ENCODE data around the gene MTHFSD.

MTHFSD gene

DNA sequence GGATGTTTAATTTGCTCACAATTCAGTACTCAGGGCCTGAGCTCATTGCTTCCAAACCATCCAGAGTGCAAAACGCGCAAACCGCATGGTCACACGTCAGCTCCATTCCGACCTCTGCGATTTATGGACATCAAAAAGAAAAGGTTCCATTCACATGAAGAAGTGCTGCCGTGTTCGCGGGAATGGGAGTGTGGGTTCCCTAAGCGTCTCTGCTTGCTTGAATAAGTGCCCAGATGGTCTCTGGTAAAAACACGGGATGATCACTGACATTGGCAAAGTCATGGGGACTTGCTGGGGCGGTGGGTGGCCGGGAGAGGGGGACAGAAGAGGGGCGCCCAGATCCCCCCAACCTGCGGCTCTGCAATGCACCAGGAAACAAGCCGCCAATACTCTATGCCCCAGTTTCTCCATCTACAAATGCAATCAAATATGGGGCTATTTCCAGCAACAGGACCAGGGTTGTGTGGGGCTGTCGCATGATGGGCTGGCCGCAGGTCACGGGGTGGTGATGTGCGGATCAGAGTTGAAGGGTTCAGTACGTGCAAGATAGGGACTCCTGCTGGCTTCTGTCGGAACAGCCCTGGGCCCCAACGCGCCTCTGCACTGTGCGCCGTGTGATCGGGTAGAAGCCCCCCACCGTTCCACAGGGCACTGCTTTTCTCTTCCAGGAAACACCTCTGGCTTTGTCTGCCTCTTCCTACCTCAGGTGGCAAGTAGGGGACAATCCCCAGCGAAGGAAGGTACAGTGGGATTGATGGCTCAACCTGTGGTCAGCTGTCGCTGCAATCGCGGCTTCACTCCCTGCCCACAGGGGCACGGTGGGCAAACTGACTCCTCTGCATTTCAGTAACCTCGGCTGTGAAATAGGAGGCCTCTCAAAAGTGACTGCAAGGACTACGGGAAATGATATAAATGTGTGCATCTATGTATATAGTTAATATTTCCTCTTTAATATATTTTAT lies 33.5 kb downstream of the MTHFSD start:
- Histone ChIP-seq H3K9ac (ENCODE audit: low read depth, low read length) (no peak overlapping the region), H3K4me1 (ENCODE audit: insufficient read depth, low read length) (peaks cover 5% of the 10 kb centered on the region; the same call in 1 of the 2 replicates), H3K4me3 (ENCODE audit: low read depth in 1 of 2, low read length in 2 of 2) (no peak overlapping the region), H3K9me3 (ENCODE audit: insufficient read depth, low read length, severe bottlenecking) (no peaks in the 10 kb centered on the region), H4K20me1 (ENCODE audit: insufficient read depth, low read length) (peaks cover 9% of the 10 kb centered on the region), H3K4me2 (ENCODE audit: insufficient read depth, low read length) (no peak overlapping the region), H2AFZ (ENCODE audit: low read depth, low read length) (no peak overlapping the region), H3K79me2 (ENCODE audit: insufficient read depth, low read length) (no peaks in the 10 kb centered on the region), H3K36me3 (ENCODE audit: insufficient read depth, low read length) (no peaks in the 10 kb centered on the region), H3K27me3 (ENCODE audit: insufficient read depth, low read length, poor library complexity) (no peaks in the 10 kb centered on the region), H3K27ac (ENCODE audit: low read length) (no peak overlapping the region)
- DNase-seq (no peak), ATAC-seq (ENCODE audit: insufficient read depth, low read depth) (no peak)
- TF ChIP-seq, protein P1, sequence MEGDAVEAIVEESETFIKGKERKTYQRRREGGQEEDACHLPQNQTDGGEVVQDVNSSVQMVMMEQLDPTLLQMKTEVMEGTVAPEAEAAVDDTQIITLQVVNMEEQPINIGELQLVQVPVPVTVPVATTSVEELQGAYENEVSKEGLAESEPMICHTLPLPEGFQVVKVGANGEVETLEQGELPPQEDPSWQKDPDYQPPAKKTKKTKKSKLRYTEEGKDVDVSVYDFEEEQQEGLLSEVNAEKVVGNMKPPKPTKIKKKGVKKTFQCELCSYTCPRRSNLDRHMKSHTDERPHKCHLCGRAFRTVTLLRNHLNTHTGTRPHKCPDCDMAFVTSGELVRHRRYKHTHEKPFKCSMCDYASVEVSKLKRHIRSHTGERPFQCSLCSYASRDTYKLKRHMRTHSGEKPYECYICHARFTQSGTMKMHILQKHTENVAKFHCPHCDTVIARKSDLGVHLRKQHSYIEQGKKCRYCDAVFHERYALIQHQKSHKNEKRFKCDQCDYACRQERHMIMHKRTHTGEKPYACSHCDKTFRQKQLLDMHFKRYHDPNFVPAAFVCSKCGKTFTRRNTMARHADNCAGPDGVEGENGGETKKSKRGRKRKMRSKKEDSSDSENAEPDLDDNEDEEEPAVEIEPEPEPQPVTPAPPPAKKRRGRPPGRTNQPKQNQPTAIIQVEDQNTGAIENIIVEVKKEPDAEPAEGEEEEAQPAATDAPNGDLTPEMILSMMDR (IDR thresholded peaks at IDR 0.05; ENCODE audit: borderline replicate concordance, extremely low read depth, low read length, poor library complexity, severe bottlenecking): no peak
- no peak for TF ChIP-seq EZH2 (IDR thresholded peaks at IDR 0.05; ENCODE audit: borderline replicate concordance, low read depth, low read length, severe bottlenecking)

DNA sequence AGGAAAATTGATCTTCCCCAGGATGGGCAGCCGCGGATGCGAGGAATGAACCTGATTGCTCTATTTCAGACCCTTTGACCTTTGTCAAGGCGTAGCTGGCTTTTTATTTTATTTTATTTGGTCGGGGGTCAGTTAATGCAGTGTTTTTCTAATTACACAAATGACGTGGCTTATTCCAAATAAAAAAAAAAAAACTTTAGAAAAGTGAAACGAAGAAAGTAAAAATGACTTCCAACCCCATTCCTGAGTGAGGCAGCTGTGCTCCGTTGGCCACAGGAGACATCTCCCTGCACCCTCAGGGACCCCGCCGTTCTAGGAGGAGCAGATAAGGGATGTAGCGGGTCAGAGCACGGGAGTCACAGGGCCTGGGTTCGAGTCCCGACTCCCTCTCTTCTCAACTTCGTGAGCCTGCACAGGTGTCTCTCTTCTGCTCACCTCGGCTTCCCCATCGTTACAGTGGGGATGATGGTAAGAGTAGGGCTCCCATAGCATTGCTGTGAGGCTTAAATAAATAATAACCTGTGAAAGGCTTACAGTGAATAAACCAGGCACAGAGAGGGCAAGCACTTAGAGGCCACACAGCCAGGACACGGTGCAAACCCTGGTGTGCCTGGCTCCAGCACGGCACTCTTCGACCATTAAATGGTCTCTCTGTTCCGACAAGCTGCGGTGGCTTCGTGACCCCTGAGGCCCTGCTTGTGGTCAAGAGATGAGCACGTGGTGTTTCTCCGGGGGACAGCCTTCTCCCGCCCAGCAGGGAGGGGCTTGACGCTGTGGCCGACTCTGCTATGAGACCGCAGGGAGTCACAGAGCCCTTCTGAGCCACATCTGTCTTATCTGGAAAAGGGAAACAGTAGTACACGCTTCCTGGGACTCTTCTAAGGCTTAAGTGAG lies 34.5 kb downstream of the MTHFSD start:
- Histone ChIP-seq H3K79me2 (ENCODE audit: insufficient read depth, low read length) (no peaks in the 10 kb centered on the region), H4K20me1 (ENCODE audit: insufficient read depth, low read length) (peaks cover 9% of the 10 kb centered on the region), H3K4me2 (ENCODE audit: insufficient read depth, low read length) (peak overlapping the region; percentile 26; the same call in 1 of the 2 replicates), H3K4me3 (ENCODE audit: low read depth in 1 of 2, low read length in 2 of 2) (no peak overlapping the region), H3K36me3 (ENCODE audit: insufficient read depth, low read length) (no peaks in the 10 kb centered on the region), H3K9me3 (ENCODE audit: insufficient read depth, low read length, severe bottlenecking) (no peaks in the 10 kb centered on the region), H3K27ac (ENCODE audit: low read length) (no peak overlapping the region), H2AFZ (ENCODE audit: low read depth, low read length) (no peak overlapping the region), H3K4me1 (ENCODE audit: insufficient read depth, low read length) (peaks cover 5% of the 10 kb centered on the region; the same call in 1 of the 2 replicates), H3K9ac (ENCODE audit: low read depth, low read length) (no peak overlapping the region), H3K27me3 (ENCODE audit: insufficient read depth, low read length, poor library complexity) (no peaks in the 10 kb centered on the region)
- TF ChIP-seq EZH2 (IDR thresholded peaks at IDR 0.05; ENCODE audit: borderline replicate concordance, low read depth, low read length, severe bottlenecking): no peak
- TF ChIP-seq, protein P1 (IDR thresholded peaks at IDR 0.05; ENCODE audit: borderline replicate concordance, extremely low read depth, low read length, poor library complexity, severe bottlenecking): no peak
- DNase-seq: no peak
- no peak for ATAC-seq (ENCODE audit: insufficient read depth, low read depth)

DNA sequence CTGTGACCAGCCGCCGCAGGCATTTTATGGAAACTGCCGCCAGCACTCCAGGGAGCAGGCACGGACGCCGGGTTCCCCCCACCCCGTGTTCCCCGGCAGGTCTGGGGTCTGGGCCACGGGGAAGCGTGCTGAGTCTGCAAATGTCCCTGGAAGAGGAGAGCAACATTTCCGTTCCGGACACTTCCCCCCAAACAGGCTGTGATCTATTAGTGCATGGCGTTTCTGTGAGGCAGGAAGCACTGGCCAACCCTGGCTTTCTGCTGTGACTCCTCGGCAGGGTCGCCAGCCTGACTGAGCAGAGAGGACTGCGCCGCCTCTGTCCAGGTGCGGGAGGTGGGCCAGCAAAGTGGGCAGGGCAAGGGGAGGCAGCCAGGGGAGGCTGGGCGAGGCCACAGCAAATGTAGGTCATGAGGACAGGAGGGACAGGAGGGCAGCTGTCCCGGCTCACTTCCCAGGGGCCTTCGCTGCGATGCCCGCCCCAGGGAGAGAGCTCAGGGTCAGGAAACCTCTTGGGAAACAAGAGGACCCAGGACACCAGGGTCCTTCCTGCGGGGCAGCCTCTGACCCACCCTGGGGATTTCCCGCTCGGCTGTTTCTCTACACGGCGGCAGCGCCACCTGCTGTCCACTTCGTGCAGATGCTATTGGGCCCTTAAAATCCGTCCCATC lies 35.3 kb downstream of the MTHFSD start:
- Histone ChIP-seq H3K27ac (ENCODE audit: low read length) (no peak overlapping the region), H3K4me1 (ENCODE audit: insufficient read depth, low read length) (peaks cover 5% of the 10 kb centered on the region; the same call in 1 of the 2 replicates), H4K20me1 (ENCODE audit: insufficient read depth, low read length) (peaks cover 9% of the 10 kb centered on the region), H3K4me2 (ENCODE audit: insufficient read depth, low read length) (peak overlapping the region; percentile 26; the same call in 1 of the 2 replicates), H3K9me3 (ENCODE audit: insufficient read depth, low read length, severe bottlenecking) (no peaks in the 10 kb centered on the region), H3K27me3 (ENCODE audit: insufficient read depth, low read length, poor library complexity) (no peaks in the 10 kb centered on the region), H3K9ac (ENCODE audit: low read depth, low read length) (no peak overlapping the region), H3K79me2 (ENCODE audit: insufficient read depth, low read length) (no peaks in the 10 kb centered on the region), H2AFZ (ENCODE audit: low read depth, low read length) (no peak overlapping the region), H3K36me3 (ENCODE audit: insufficient read depth, low read length) (no peaks in the 10 kb centered on the region), H3K4me3 (ENCODE audit: low read depth in 1 of 2, low read length in 2 of 2) (no peak overlapping the region)
- ATAC-seq (ENCODE audit: insufficient read depth, low read depth) (peak; percentile 79), DNase-seq (peak; percentile 44)
- TF ChIP-seq, protein P1 (IDR thresholded peaks at IDR 0.05; ENCODE audit: borderline replicate concordance, extremely low read depth, low read length, poor library complexity, severe bottlenecking): peak; percentile 91
- no peak for TF ChIP-seq EZH2 (IDR thresholded peaks at IDR 0.05; ENCODE audit: borderline replicate concordance, low read depth, low read length, severe bottlenecking)

Measured in DND-41 (cell line).